Colonic mucosa (tissue), 4 donors: Measurements from ENCODE around the gene ZNF692. TPM values are rescaled to one million over a fixed set of nuclear protein-coding genes. Genes with fewer than 3 reads are reported as not detected.

Experiments used
- DNase-seq: peaks from one replicate; pipeline ENCODE4 v3.0.0-alpha.2; 2020
- H3K27ac ChIP-seq: fragments of 200-600 bp; one replicate; pipeline ENCODE4 v1.8.0; 2021
- H3K27me3 ChIP-seq: fragments of 200-600 bp; one replicate; pipeline ENCODE4 v1.8.0; 2021
- H3K36me3 ChIP-seq: fragments of 200-600 bp; one replicate; pipeline ENCODE4 v1.8.0; 2021
- H3K4me1 ChIP-seq: fragments of 200-600 bp; one replicate; pipeline ENCODE4 v1.8.0; 2021; ENCODE audit warnings: mild to moderate bottlenecking
- H3K4me3 ChIP-seq: fragments of 200-600 bp; one replicate; pipeline ENCODE4 v1.8.0; 2021
- H3K9ac ChIP-seq, 2 donors: one replicate each; pipeline ENCODE4 v1.7.0; 2013; ENCODE audit warnings: control low read depth in 2 of 2, low read depth in 2 of 2, low read length in 2 of 2
- H3K9me3 ChIP-seq: fragments of 200-600 bp; one replicate; pipeline ENCODE4 v1.8.0; 2021
- CTCF ChIP-seq: fragments of 200-600 bp; IDR thresholded peaks from one replicate; pipeline ENCODE4 v1.8.0; 2022; ENCODE audit warnings: antibody characterized with exemption, mild to moderate bottlenecking
- intact Hi-C: fragments of 100-400 bp; cut with DNase I; formaldehyde crosslinking; loops from one replicate; pipeline ENCODE4 v1.14.1; 2022
- total RNA-seq, 2 donors: library from RNA; stranded (reverse); fragmentation: NEBNext Ultra II Directional in 1 of 2; extraction: Animal tissue kit (Norgen Biotek cat#: 25700) in 1 of 2; gene quantifications; one replicate each; pipeline ENCODE4 v1.2.1, GENCODE V29; 2021
- donor health status: healthy.
- donor health status: DM: no; HTN: no; CAD: no.
- donor health status: DM: no; HTN: no; CAD: no.

ZNF692 gene
- total RNA-seq, 2 donors from 2014 or later: 20.9 to 46.9 TPM

- no peaks in the 10 kb centered on the region for H3K36me3 ChIP-seq
- peaks cover 11% of the 10 kb centered on the region for H3K4me1 ChIP-seq
- TF ChIP-seq CTCF: no peak
- no peaks in the 10 kb centered on the region for H3K9me3 ChIP-seq
- H3K27me3 ChIP-seq: no peaks in the 10 kb centered on the region
- intact Hi-C loops: no loop called here
- DNase-seq: no peak
- no peak overlapping the region for H3K9ac ChIP-seq
- no peak overlapping the region for H3K27ac ChIP-seq
- no peak overlapping the region for H3K4me3 ChIP-seq
Observed at GRCh38 chr1:248860007-248860406, 1.1 kb upstream of the ZNF692 start.

GRCh38 chr1:248858096-248858890 is 592 bp downstream of the ZNF692 start:
- peak; percentile 69 for DNase-seq
- H3K27ac ChIP-seq: peak overlapping the region; percentile 77
- H3K9me3 ChIP-seq: no peaks in the 10 kb centered on the region
- TF ChIP-seq CTCF: peak; percentile 19
- no peaks in the 10 kb centered on the region for H3K27me3 ChIP-seq
- peak overlapping the region; percentile 74 to 83 for H3K9ac ChIP-seq
- H3K4me1 ChIP-seq: peaks cover 6% of the 10 kb centered on the region
- intact Hi-C loops: no loop called here
- peak overlapping the region; percentile 59 for H3K4me3 ChIP-seq
- H3K36me3 ChIP-seq: no peaks in the 10 kb centered on the region

GRCh38 chr1:248857749-248858095 is 1.2 kb downstream of the ZNF692 start:
- no peak for DNase-seq
- Histone ChIP-seq H3K9me3 (no peaks in the 10 kb centered on the region), H3K9ac (peak overlapping the region; percentile 74 to 83), H3K27me3 (no peaks in the 10 kb centered on the region), H3K4me3 (peak overlapping the region; percentile 59), H3K36me3 (no peaks in the 10 kb centered on the region), H3K4me1 (peaks cover 5% of the 10 kb centered on the region), H3K27ac (peak overlapping the region; percentile 77)
- no peak for TF ChIP-seq CTCF
- intact Hi-C loops: no loop called here

GRCh38 chr1:248857201-248857600 is 1.7 kb downstream of the ZNF692 start:
- Histone ChIP-seq H3K27me3 (no peaks in the 10 kb centered on the region), H3K4me1 (peaks cover 5% of the 10 kb centered on the region), H3K27ac (no peak overlapping the region), H3K9me3 (no peaks in the 10 kb centered on the region), H3K4me3 (no peak overlapping the region), H3K9ac (peak overlapping the region in 1 of 2 donors; percentile 83), H3K36me3 (no peaks in the 10 kb centered on the region)
- intact Hi-C loops: no loop called here
- DNase-seq: no peak
- TF ChIP-seq CTCF: no peak

- no peak overlapping the region for H3K27ac ChIP-seq
- intact Hi-C loops: no loop called here
- H3K27me3 ChIP-seq: no peaks in the 10 kb centered on the region
- no peak overlapping the region for H3K4me3 ChIP-seq
- peaks cover 5% of the 10 kb centered on the region for H3K4me1 ChIP-seq
- no peak for TF ChIP-seq CTCF
- H3K36me3 ChIP-seq: no peaks in the 10 kb centered on the region
- no peak overlapping the region for H3K9ac ChIP-seq
- H3K9me3 ChIP-seq: no peaks in the 10 kb centered on the region
- no peak for DNase-seq
Observed at GRCh38 chr1:248856176-248856575, 2.7 kb downstream of the ZNF692 start.
